Cardiac muscle cell (in vitro differentiated cells and primary cell): ENCODE measurements around the gene SPATA18. TPM values are rescaled to one million over a fixed set of nuclear protein-coding genes. Genes with fewer than 3 reads are reported as not detected.
"Not testable (repeated sequence)": the region's sequence is repeated elsewhere in the genome, so short reads cannot be mapped to it uniquely, and the experiment has no call there.

Experiments used
- DNase-seq, 2 donors: peaks; one replicate each; pipeline versions ENCODE4 v3.0.0 to v3.0.0-alpha.2; 2010 to 2017; ENCODE audit warnings: low read depth in 1 of 2, low spot score in 1 of 2
- H3K27ac ChIP-seq: fragments of 200-600 bp; sonication (generic); 2 replicates; pipeline ENCODE4 v1.5.1; 2016
- H3K27me3 ChIP-seq: fragments of 200-600 bp; sonication (generic); 2 replicates; pipeline ENCODE4 v1.6.0; 2016; ENCODE audit warnings: control low read depth
- H3K36me3 ChIP-seq: fragments of 200-600 bp; sonication (generic); 2 replicates; pipeline ENCODE4 v1.5.1; 2016; ENCODE audit warnings: control low read depth
- H3K4me1 ChIP-seq: fragments of 200-600 bp; sonication (generic); 2 replicates; pipeline ENCODE4 v1.8.1; 2017; ENCODE audit warnings: low read depth, mild to moderate bottlenecking, mixed run types
- H3K4me3 ChIP-seq: fragments of 200-600 bp; sonication (generic); 2 replicates; pipeline ENCODE4 v1.5.1; 2016; ENCODE audit warnings: mild to moderate bottlenecking
- H3K9me3 ChIP-seq: fragments of 200-600 bp; sonication (generic); 2 replicates; pipeline ENCODE4 v1.5.1; 2017; ENCODE audit warnings: low read depth, mild to moderate bottlenecking, control low read depth
- polyA plus RNA-seq: library from polyadenylated mRNA; unstranded; fragments of >200 nt; fragmentation: Nextera tagmentation; extraction: Ambion mirVana; gene quantifications from 2 replicates; pipeline ENCODE4 v1.2.1, GENCODE V29; 2016
- total RNA-seq: library from RNA; depleted of rRNA; stranded (reverse); fragments of >200 nt; gene quantifications from 2 replicates; pipeline ENCODE4 v1.2.3, GENCODE V29; 2016
- TF ChIP-seq, protein P1 (sequence below): IDR thresholded peaks from 2 replicates; pipeline ENCODE4 v1.5.1; 2012; ENCODE audit warnings: low read depth, mild to moderate bottlenecking, low read length

Gene SPATA18
- total and polyA plus RNA-seq, 2 experiments from 2014 or later = 5.5 to 17.2 TPM

DNA sequence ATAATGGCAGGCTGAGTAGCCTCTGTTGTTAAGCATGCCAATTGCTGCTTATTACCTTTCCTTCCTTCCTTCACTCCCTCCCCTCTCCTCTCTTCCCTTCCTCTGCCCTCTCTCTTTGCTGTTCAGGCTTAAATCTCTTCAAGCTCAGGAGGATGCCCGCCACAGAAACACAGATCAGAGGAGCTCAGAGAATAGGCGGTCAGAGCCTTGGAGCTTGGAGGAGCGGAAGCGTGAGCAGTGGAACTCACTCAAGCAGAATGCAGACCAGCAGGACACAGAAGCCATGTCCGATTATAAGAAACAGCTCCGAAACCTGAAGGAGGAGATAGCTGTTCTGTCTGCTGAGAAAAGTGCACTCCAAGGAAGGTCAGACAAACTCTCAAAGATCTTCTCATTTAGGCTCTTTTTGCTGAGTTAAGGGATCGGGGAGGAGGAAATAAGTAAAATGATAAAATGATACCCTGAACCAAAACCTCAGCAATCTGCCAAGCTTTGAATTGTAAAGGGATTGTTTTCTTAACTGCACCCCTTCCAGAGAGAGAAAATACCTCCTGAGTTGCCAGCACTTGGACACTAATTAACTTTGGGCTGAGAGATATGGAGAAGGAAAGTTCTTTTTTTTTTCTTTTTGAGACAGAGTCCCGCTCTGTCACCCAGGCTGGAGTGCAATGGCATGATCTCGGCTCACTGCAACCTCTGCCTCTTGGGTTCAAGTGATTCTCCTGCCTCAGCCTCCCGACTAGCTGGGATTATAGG lies 20.9 kb downstream of the SPATA18 start:
- Histone ChIP-seq H3K27ac (no peak overlapping the region), H3K9me3 (no peaks in the 10 kb centered on the region), H3K36me3 (no peaks in the 10 kb centered on the region), H3K4me1 (peaks cover 6% of the 10 kb centered on the region), H3K4me3 (no peak overlapping the region), H3K27me3 (peaks cover 22% of the 10 kb centered on the region)
- TF ChIP-seq, protein P1, sequence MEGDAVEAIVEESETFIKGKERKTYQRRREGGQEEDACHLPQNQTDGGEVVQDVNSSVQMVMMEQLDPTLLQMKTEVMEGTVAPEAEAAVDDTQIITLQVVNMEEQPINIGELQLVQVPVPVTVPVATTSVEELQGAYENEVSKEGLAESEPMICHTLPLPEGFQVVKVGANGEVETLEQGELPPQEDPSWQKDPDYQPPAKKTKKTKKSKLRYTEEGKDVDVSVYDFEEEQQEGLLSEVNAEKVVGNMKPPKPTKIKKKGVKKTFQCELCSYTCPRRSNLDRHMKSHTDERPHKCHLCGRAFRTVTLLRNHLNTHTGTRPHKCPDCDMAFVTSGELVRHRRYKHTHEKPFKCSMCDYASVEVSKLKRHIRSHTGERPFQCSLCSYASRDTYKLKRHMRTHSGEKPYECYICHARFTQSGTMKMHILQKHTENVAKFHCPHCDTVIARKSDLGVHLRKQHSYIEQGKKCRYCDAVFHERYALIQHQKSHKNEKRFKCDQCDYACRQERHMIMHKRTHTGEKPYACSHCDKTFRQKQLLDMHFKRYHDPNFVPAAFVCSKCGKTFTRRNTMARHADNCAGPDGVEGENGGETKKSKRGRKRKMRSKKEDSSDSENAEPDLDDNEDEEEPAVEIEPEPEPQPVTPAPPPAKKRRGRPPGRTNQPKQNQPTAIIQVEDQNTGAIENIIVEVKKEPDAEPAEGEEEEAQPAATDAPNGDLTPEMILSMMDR = no peak
- no peak for DNase-seq

DNA sequence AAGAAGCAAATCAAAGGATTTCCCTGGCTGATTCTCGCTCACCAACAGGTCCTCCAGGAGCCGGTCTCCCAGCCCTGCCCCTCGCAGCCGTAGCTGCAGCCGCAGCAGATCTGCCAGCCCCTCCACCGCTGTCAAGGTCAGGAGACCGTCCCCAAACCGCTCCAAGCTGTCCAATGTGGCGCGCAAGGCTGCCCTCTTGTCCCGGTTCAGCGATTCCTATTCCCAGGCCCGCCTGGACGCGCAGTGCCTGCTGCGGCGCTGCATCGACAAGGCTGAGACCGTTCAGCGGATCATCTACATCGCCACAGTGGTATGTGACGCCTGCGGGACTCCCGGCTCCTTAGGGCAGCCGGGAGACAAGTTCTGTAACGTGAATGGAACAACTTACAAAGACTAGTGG lies 25.6 kb downstream of the SPATA18 start:
- DNase-seq = peak; percentile 21 to 77
- Histone ChIP-seq H3K36me3 (no peaks in the 10 kb centered on the region), H3K4me1 (peaks cover 7% of the 10 kb centered on the region), H3K4me3 (peak overlapping the region; percentile 7), H3K27ac (no peak overlapping the region), H3K9me3 (no peaks in the 10 kb centered on the region), H3K27me3 (peaks cover 43% of the 10 kb centered on the region)
- TF ChIP-seq, protein P1 = no peak

DNA sequence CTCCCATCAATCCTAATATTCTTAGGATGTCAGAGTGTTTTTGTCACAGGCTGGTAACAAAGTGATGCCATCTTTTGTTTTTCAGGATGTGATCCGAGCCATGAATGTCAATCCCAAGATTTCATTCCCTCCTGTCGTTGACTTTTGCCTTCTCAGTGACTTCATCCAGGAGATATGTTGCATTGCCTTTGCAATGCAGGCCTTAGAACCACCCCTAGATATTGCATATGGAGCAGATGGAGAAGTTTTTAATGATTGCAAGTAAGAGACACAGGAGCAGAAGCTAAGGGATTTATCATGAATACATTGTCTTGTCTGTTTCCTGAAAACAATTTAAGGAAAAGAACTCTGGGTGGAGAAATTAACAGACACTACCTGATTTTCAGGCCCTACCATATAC lies 28.6 kb downstream of the SPATA18 start:
- no peak overlapping the region for H3K4me3 ChIP-seq
- no peaks in the 10 kb centered on the region for H3K9me3 ChIP-seq
- H3K27me3 ChIP-seq = peaks cover 43% of the 10 kb centered on the region
- no peak overlapping the region for H3K27ac ChIP-seq
- H3K36me3 ChIP-seq = no peaks in the 10 kb centered on the region
- TF ChIP-seq, protein P1 = no peak
- DNase-seq = no peak
- H3K4me1 ChIP-seq = peaks cover 7% of the 10 kb centered on the region

DNA sequence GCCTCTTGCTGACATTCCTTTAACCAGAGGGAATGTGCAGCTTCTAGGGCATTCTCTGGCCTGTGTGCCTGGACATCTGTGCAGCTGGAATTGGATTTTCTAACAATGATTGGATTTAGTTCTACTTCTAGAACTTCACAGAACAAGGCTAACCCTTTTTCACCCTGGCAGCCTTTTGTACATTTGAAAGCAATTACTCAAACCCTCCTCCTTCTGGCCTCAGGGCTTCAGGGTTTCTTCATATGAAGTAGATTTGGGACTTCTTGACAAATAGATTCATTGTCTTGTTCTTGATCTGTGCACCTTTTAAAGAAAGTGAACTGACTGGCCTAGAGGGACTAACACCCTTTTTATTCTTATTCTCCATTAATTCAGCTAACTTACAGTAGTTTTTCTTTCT lies 30.1 kb downstream of the SPATA18 start:
- no peak overlapping the region for H3K27ac ChIP-seq
- peaks cover 7% of the 10 kb centered on the region for H3K4me1 ChIP-seq
- DNase-seq = no peak
- H3K36me3 ChIP-seq = no peaks in the 10 kb centered on the region
- TF ChIP-seq, protein P1 = no peak
- H3K9me3 ChIP-seq = no peaks in the 10 kb centered on the region
- peaks cover 28% of the 10 kb centered on the region for H3K27me3 ChIP-seq
- H3K4me3 ChIP-seq = no peak overlapping the region

DNA sequence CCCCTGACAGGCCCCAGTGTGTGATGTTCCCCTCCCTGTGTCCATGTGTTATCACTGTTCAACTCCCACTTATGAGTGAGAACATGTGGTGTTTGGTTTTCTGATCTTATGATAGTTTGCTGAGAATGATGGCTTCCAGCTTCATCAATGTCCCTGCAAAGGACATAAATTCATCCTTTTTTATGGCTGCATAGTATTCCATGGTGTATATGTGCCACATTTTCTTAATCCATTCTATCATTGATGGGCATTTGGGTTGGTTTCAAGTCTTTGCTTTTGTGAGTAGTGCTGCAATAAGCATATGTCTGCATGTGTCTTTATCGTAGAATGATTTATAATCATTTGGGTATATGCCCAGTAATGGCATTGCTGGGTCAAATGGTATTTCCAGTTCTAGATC lies 35.3 kb downstream of the SPATA18 start:
- H3K4me1 ChIP-seq, H3K9me3 ChIP-seq, DNase-seq, H3K36me3 ChIP-seq, H3K27me3 ChIP-seq, H3K4me3 ChIP-seq, H3K27ac ChIP-seq: not testable (repeated sequence)

DNA sequence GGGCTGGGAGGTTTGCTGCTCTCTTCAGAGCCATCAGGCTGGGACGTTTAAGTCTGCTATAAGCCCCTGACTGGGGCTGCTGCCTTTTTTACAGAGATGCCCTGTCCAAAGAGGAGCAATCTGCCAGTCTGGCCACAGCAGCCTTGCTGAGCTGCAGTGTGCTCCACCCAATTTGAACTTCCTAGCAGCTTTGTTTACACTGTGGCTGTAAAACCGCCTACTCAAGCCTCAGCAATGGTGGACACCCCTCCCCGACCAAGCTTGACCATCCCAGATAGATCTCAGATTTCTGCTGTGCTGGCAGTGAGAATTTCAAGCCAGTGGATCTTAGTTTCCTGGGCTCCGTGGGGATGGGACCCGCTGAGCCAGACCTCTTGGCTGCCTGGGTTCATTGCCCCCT lies 40.7 kb downstream of the SPATA18 start:
- TF ChIP-seq, protein P1 = no peak
- peaks cover 14% of the 10 kb centered on the region for H3K4me1 ChIP-seq
- no peaks in the 10 kb centered on the region for H3K27me3 ChIP-seq
- H3K9me3 ChIP-seq = no peaks in the 10 kb centered on the region
- no peak for DNase-seq
- H3K36me3 ChIP-seq = no peaks in the 10 kb centered on the region
- no peak overlapping the region for H3K4me3 ChIP-seq
- no peak overlapping the region for H3K27ac ChIP-seq
